ENCODE measurements around the gene ZNF526.

GRCh38 chr19:42201489-42202289 is 18.4 kb upstream of the ZNF526 start:
- TF ChIP-seq CTCF (IDR thresholded peaks at IDR 0.05), result no peak
- no peak for TF ChIP-seq POLR2A (IDR thresholded peaks at IDR 0.05)

Data from esophagus squamous epithelium (tissue), 4 donors.